NCI-H526 treated with DMSO at 0.1 percent for 48 hours (cell line): Measurements from ENCODE around the gene ZCCHC10.
"Not testable (repeated sequence)": the region's sequence is repeated elsewhere in the genome, so short reads cannot be mapped to it uniquely, and the experiment has no call there.

Source experiments
- DNase-seq: peaks from one replicate; lab custom pipeline; 2025; lab: John Stamatoyannopoulos, UW

The ZCCHC10 gene

GRCh38 chr5:132979367-132979940, 46.9 kb downstream of the ZCCHC10 start:
- DNase-seq, result no peak

GRCh38 chr5:132976852-132977251, 49.5 kb downstream of the ZCCHC10 start:
- no peak for DNase-seq

- DNase-seq, result not testable (repeated sequence)
Measured at GRCh38 chr5:132972436-132972828, 53.9 kb downstream of the ZCCHC10 start.

- DNase-seq, result no peak
Measured at GRCh38 chr5:132971483-132972435, 54.6 kb downstream of the ZCCHC10 start.

GRCh38 chr5:132965120-132965519, 61.2 kb downstream of the ZCCHC10 start:
- no peak for DNase-seq

- peak; percentile 74 for DNase-seq
Measured at GRCh38 chr5:132963171-132964104, 62.9 kb downstream of the ZCCHC10 start, which contains the start of gene AFF4. TSS of gene AFF4 (minus strand) at chr5:132963634. CDS start at chr5:132937189, 26,445 bp downstream.

- DNase-seq, result peak; percentile 25
Measured at GRCh38 chr5:132962429-132963021, 63.8 kb downstream of the ZCCHC10 start.

GRCh38 chr5:132961887-132962286, 64.5 kb downstream of the ZCCHC10 start:
- no peak for DNase-seq

- DNase-seq, result not testable (repeated sequence)
Measured at GRCh38 chr5:132961123-132961815, 65.1 kb downstream of the ZCCHC10 start.

- not testable (repeated sequence) for DNase-seq
Measured at GRCh38 chr5:132956166-132956799, 70.1 kb downstream of the ZCCHC10 start.

- DNase-seq, result no peak
Measured at GRCh38 chr5:132953710-132954109, 72.6 kb downstream of the ZCCHC10 start.

- no peak for DNase-seq
Measured at GRCh38 chr5:132952829-132953228, 73.5 kb downstream of the ZCCHC10 start.

- no peak for DNase-seq
Measured at GRCh38 chr5:132951897-132952296, 74.5 kb downstream of the ZCCHC10 start.

- no peak for DNase-seq
Measured at GRCh38 chr5:132949136-132949535, 77.2 kb downstream of the ZCCHC10 start.

- no peak for DNase-seq
Measured at GRCh38 chr5:132947671-132948070, 78.7 kb downstream of the ZCCHC10 start.
